ENCODE data around the gene NIPSNAP3A.
"Not testable (repeated sequence)": the region's sequence is repeated elsewhere in the genome, so short reads cannot be mapped to it uniquely, and the experiment has no call there.

Gene NIPSNAP3A

GRCh38 chr9:104766025-104766424 lies 18.5 kb downstream of the NIPSNAP3A start:
- no peaks in the 10 kb centered on the region for H3K27me3 ChIP-seq (ENCODE audit: insufficient read depth, low read length)
- H3K4me3 ChIP-seq (ENCODE audit: low read depth, low read length, poor library complexity, severe bottlenecking): peak overlapping the region; percentile 68
- H3K4me1 ChIP-seq (ENCODE audit: insufficient read depth, low read length, severe bottlenecking): peaks cover 38% of the 10 kb centered on the region
- peaks cover 22% of the 10 kb centered on the region for H3K36me3 ChIP-seq (ENCODE audit: insufficient read depth, low read length)
- H3K27ac ChIP-seq (ENCODE audit: low read depth, low read length, poor library complexity, severe bottlenecking): peak overlapping the region; percentile 86
- no peaks in the 10 kb centered on the region for H3K9me2 ChIP-seq (ENCODE audit: low read depth, low read length)
- no peaks in the 10 kb centered on the region for H3K9me3 ChIP-seq (ENCODE audit: low read length)
- no peaks in the 10 kb centered on the region for H4K20me1 ChIP-seq (ENCODE audit: insufficient read depth, low read length)
- H3K9ac ChIP-seq (ENCODE audit: low read length): no peak overlapping the region
- H3K4me2 ChIP-seq (ENCODE audit: low read length): peak overlapping the region; percentile 81; the same call in 1 of the 2 replicates
- H3F3A ChIP-seq (ENCODE audit: insufficient read depth, low read length): peaks cover 5% of the 10 kb centered on the region
- TF ChIP-seq EZH2 (IDR thresholded peaks at IDR 0.05; ENCODE audit: borderline replicate concordance, low read length): no peak
- no peak for TF ChIP-seq CTCF (IDR thresholded peaks at IDR 0.05; ENCODE audit: low read length)
- H2AFZ ChIP-seq (ENCODE audit: low read length): no peak overlapping the region
- H3K79me2 ChIP-seq (ENCODE audit: insufficient read depth, low read length): no peaks in the 10 kb centered on the region; the same call in 1 of the 2 replicates

- H2AFZ ChIP-seq (ENCODE audit: low read length): no peak overlapping the region
- H4K20me1 ChIP-seq (ENCODE audit: insufficient read depth, low read length): no peaks in the 10 kb centered on the region
- no peak overlapping the region for H3K4me2 ChIP-seq (ENCODE audit: low read length)
- no peak overlapping the region for H3K9ac ChIP-seq (ENCODE audit: low read length)
- H3K27ac ChIP-seq (ENCODE audit: low read depth, low read length, poor library complexity, severe bottlenecking): no peak overlapping the region
- H3K9me2 ChIP-seq (ENCODE audit: low read depth, low read length): no peaks in the 10 kb centered on the region
- TF ChIP-seq EZH2 (IDR thresholded peaks at IDR 0.05; ENCODE audit: borderline replicate concordance, low read length) (no peak), CTCF (IDR thresholded peaks at IDR 0.05; ENCODE audit: low read length) (no peak)
- peaks cover 44% of the 10 kb centered on the region for H3K4me1 ChIP-seq (ENCODE audit: insufficient read depth, low read length, severe bottlenecking)
- no peak overlapping the region for H3K4me3 ChIP-seq (ENCODE audit: low read depth, low read length, poor library complexity, severe bottlenecking)
- no peaks in the 10 kb centered on the region; the same call in 1 of the 2 replicates for H3K79me2 ChIP-seq (ENCODE audit: insufficient read depth, low read length)
- no peaks in the 10 kb centered on the region for H3K9me3 ChIP-seq (ENCODE audit: low read length)
- H3F3A ChIP-seq (ENCODE audit: insufficient read depth, low read length): peaks cover 5% of the 10 kb centered on the region
- H3K36me3 ChIP-seq (ENCODE audit: insufficient read depth, low read length): peaks cover 32% of the 10 kb centered on the region
- no peaks in the 10 kb centered on the region for H3K27me3 ChIP-seq (ENCODE audit: insufficient read depth, low read length)
Observed at GRCh38 chr9:104767507-104767906, 20.0 kb downstream of the NIPSNAP3A start.

- not testable (repeated sequence) for H3K9me2 ChIP-seq (ENCODE audit: low read depth, low read length); H3K9ac ChIP-seq (ENCODE audit: low read length); H3K27me3 ChIP-seq (ENCODE audit: insufficient read depth, low read length); H3K9me3 ChIP-seq (ENCODE audit: low read length); H3F3A ChIP-seq (ENCODE audit: insufficient read depth, low read length); H3K4me3 ChIP-seq (ENCODE audit: low read depth, low read length, poor library complexity, severe bottlenecking); H3K79me2 ChIP-seq (ENCODE audit: insufficient read depth, low read length); H3K4me2 ChIP-seq (ENCODE audit: low read length); H4K20me1 ChIP-seq (ENCODE audit: insufficient read depth, low read length); H2AFZ ChIP-seq (ENCODE audit: low read length)
- Histone ChIP-seq H3K4me1 (ENCODE audit: insufficient read depth, low read length, severe bottlenecking) (peaks cover 56% of the 10 kb centered on the region), H3K27ac (ENCODE audit: low read depth, low read length, poor library complexity, severe bottlenecking) (peak overlapping the region; percentile 83), H3K36me3 (ENCODE audit: insufficient read depth, low read length) (peaks cover 32% of the 10 kb centered on the region)
Observed at GRCh38 chr9:104769029-104769428, 21.5 kb downstream of the NIPSNAP3A start.

GRCh38 chr9:104769655-104770054 lies 22.2 kb downstream of the NIPSNAP3A start:
- TF ChIP-seq EZH2 (IDR thresholded peaks at IDR 0.05; ENCODE audit: borderline replicate concordance, low read length) (no peak), CTCF (IDR thresholded peaks at IDR 0.05; ENCODE audit: low read length) (no peak)
- Histone ChIP-seq H3K9me3 (ENCODE audit: low read length) (no peaks in the 10 kb centered on the region), H2AFZ (ENCODE audit: low read length) (no peak overlapping the region), H3K79me2 (ENCODE audit: insufficient read depth, low read length) (no peaks in the 10 kb centered on the region; the same call in 1 of the 2 replicates), H3K27ac (ENCODE audit: low read depth, low read length, poor library complexity, severe bottlenecking) (peak overlapping the region; percentile 83), H3K27me3 (ENCODE audit: insufficient read depth, low read length) (no peaks in the 10 kb centered on the region), H3K4me2 (ENCODE audit: low read length) (peak overlapping the region; percentile 32; the same call in 1 of the 2 replicates), H3K9ac (ENCODE audit: low read length) (peak overlapping the region; percentile 24), H4K20me1 (ENCODE audit: insufficient read depth, low read length) (no peaks in the 10 kb centered on the region), H3K9me2 (ENCODE audit: low read depth, low read length) (no peaks in the 10 kb centered on the region), H3K4me3 (ENCODE audit: low read depth, low read length, poor library complexity, severe bottlenecking) (no peak overlapping the region), H3K4me1 (ENCODE audit: insufficient read depth, low read length, severe bottlenecking) (peaks cover 61% of the 10 kb centered on the region), H3F3A (ENCODE audit: insufficient read depth, low read length) (peaks cover 5% of the 10 kb centered on the region), H3K36me3 (ENCODE audit: insufficient read depth, low read length) (peaks cover 32% of the 10 kb centered on the region)

Data from OCI-LY1 (cell line).